SK-N-SH (cell line): ENCODE data around the gene SLC2A13. TPM values are rescaled to one million over a fixed set of nuclear protein-coding genes. Genes with fewer than 3 reads are reported as not detected.

ENCODE experiments used
- CTCF ChIA-PET: fragments of 300-600, 350-600 bp; formaldehyde crosslinking; extraction: SDS; loops from one replicate; lab custom pipeline; 2021; lab: Yijun Ruan, JAX
- POLR2A ChIA-PET: fragments of 350-600 bp; sonication (Branson Sonifier 250); formaldehyde crosslinking; extraction: SDS; loops from one replicate; lab custom pipeline; 2020; ENCODE audit warnings: antibody characterized with exemption, inconsistent platforms; lab: Yijun Ruan, JAX
- DNase-seq: peaks from one replicate; pipeline ENCODE4 v3.0.0; 2012
- H2AFZ ChIP-seq: fragments of 200-600 bp; sonication (generic); 2 replicates; pipeline ENCODE4 v1.8.1; 2016; ENCODE audit warnings: antibody characterized with exemption, mild to moderate bottlenecking, low read depth
- H3F3A ChIP-seq: fragments of 200-600 bp; sonication (generic); replicated peaks from 2 replicates; pipeline ENCODE3; 2016; ENCODE audit warnings: antibody characterized with exemption, mild to moderate bottlenecking; ENCODE audit not compliant: insufficient read depth
- H3K27ac ChIP-seq, 2 experiments: fragments of 200-500 bp in 1 of 2; fragments of 200-600 bp in 1 of 2; sonication (Bioruptor generic) in 1 of 2; sonication (generic), shearing (Covaris generic) in 1 of 2; 2 replicates each; pipeline versions ENCODE4 v1.5.1 to v1.6.1; 2014 to 2016; ENCODE audit warnings: low read depth in 2 of 2, inconsistent platforms in 1 of 2, low read length in 1 of 2, mild to moderate bottlenecking in 1 of 2, mixed read lengths in 1 of 2
- H3K27me3 ChIP-seq: fragments of 200-600 bp; sonication (generic), shearing (Covaris generic); 2 replicates; pipeline ENCODE4 v1.6.1; 2016; ENCODE audit warnings: mixed run types; ENCODE audit not compliant: insufficient read depth
- H3K36me3 ChIP-seq, 2 experiments: fragments of 200-500 bp in 1 of 2; fragments of 200-600 bp in 1 of 2; sonication (Bioruptor generic) in 1 of 2; sonication (generic) in 1 of 2; replicated peaks in 1 of 2; 2 replicates each; pipeline versions ENCODE3 to v1.5.1; 2014 to 2016; ENCODE audit warnings: low read length in 1 of 2, mild to moderate bottlenecking in 1 of 2; ENCODE audit not compliant: insufficient read depth in 2 of 2, control insufficient read depth in 1 of 2
- H3K4me1 ChIP-seq, 2 experiments: fragments of 200-500 bp in 1 of 2; fragments of 200-600 bp in 1 of 2; sonication (Bioruptor generic) in 1 of 2; sonication (generic), shearing (Covaris generic) in 1 of 2; 2 replicates each; pipeline versions ENCODE4 v1.5.1 to v1.6.1; 2014 to 2016; ENCODE audit warnings: low read depth in 1 of 2, low read length in 1 of 2, mixed run types in 1 of 2; ENCODE audit not compliant: insufficient read depth in 2 of 2, control insufficient read depth in 1 of 2
- H3K4me2 ChIP-seq: fragments of 200-600 bp; sonication (generic), shearing (Covaris generic); 2 replicates; pipeline ENCODE4 v1.6.1; 2017; ENCODE audit warnings: mixed run types
- H3K4me3 ChIP-seq, 2 experiments: fragments of 200-500 bp in 1 of 2; fragments of 200-600 bp in 1 of 2; sonication (Bioruptor generic) in 1 of 2; sonication (generic), shearing (Covaris generic) in 1 of 2; 2 replicates each; pipeline versions ENCODE4 v1.5.1 to v1.8.1; 2014 to 2016; ENCODE audit warnings: low read depth in 2 of 2, inconsistent platforms in 1 of 2, low read length in 1 of 2, mild to moderate bottlenecking in 1 of 2, mixed read lengths in 1 of 2, moderate library complexity in 1 of 2
- H3K79me2 ChIP-seq: fragments of 200-600 bp; sonication (generic); 2 replicates; pipeline ENCODE4 v1.8.1; 2017; ENCODE audit warnings: mild to moderate bottlenecking; ENCODE audit not compliant: insufficient read depth
- H3K9ac ChIP-seq: fragments of 200-600 bp; sonication (generic); 2 replicates; pipeline ENCODE4 v1.6.1; 2017; ENCODE audit warnings: mixed run types
- H3K9me2 ChIP-seq: fragments of 200-600 bp; sonication (generic); 2 replicates; pipeline ENCODE4 v1.6.1; 2017; ENCODE audit warnings: mixed run types
- H3K9me3 ChIP-seq: fragments of 200-600 bp; sonication (generic); 2 replicates; pipeline ENCODE4 v1.6.1; 2017; ENCODE audit warnings: mixed run types, mild to moderate bottlenecking, moderate library complexity
- H4K20me1 ChIP-seq: fragments of 200-600 bp; sonication (generic); 2 replicates; pipeline ENCODE4 v1.6.1; 2017; ENCODE audit warnings: mild to moderate bottlenecking, mixed run types; ENCODE audit not compliant: insufficient read depth
- EZH2phosphoT487 ChIP-seq: fragments of 200-600 bp; sonication (generic); IDR thresholded peaks from 2 replicates; pipeline ENCODE4 v1.6.1; 2017; ENCODE audit warnings: low read depth, mixed run types, mild to moderate bottlenecking, antibody characterized with exemption, moderate library complexity, borderline replicate concordance
- NFIC ChIP-seq: IDR thresholded peaks from 2 replicates; pipeline ENCODE4 v1.4.0; 2012; ENCODE audit warnings: borderline replicate concordance
- RFX5 ChIP-seq: IDR thresholded peaks from 2 replicates; pipeline ENCODE4 v1.6.1; 2012; ENCODE audit warnings: mild to moderate bottlenecking, improper control_type of control experiment, low read length
- SIN3A ChIP-seq: IDR thresholded peaks from 2 replicates; pipeline ENCODE4 v1.6.1; 2012; ENCODE audit warnings: low read depth, mild to moderate bottlenecking, low read length, moderate library complexity, borderline replicate concordance
- TCF12 ChIP-seq: IDR thresholded peaks from 2 replicates; pipeline ENCODE4 v1.4.0; 2012
- YY1 ChIP-seq: IDR thresholded peaks from 2 replicates; pipeline ENCODE4 v1.4.0; 2012; ENCODE audit warnings: low read depth, mild to moderate bottlenecking
- WGBS: methylation state at CpG from one replicate; pipeline ENCODE4 v1.1.6; 2017; ENCODE audit warnings: low lambda C conversion rate; 5-methylcytosine and 5-hydroxymethylcytosine counted together
- polyA plus RNA-seq, 3 experiments: library from polyadenylated mRNA; depleted of rRNA; stranded (reverse); fragments of >200 nt; gene quantifications; 2 replicates each; pipeline ENCODE4 v1.2.3, GENCODE V29; 2012
- TF ChIP-seq, protein P1 (sequence below): fragments of 200-600 bp; sonication (generic); IDR thresholded peaks from 2 replicates; pipeline ENCODE4 v1.6.1; 2017; ENCODE audit warnings: antibody characterized with exemption, mild to moderate bottlenecking, moderate library complexity
- TF ChIP-seq, protein P2 (sequence below): IDR thresholded peaks from 2 replicates; pipeline ENCODE4 v1.6.1; 2012; ENCODE audit warnings: mild to moderate bottlenecking, low read depth, low read length, moderate library complexity

The SLC2A13 gene
- polyA plus RNA-seq, 1 of the 3 experiments (the other 2 are of a cell fraction) = 0.21 TPM

DNA sequence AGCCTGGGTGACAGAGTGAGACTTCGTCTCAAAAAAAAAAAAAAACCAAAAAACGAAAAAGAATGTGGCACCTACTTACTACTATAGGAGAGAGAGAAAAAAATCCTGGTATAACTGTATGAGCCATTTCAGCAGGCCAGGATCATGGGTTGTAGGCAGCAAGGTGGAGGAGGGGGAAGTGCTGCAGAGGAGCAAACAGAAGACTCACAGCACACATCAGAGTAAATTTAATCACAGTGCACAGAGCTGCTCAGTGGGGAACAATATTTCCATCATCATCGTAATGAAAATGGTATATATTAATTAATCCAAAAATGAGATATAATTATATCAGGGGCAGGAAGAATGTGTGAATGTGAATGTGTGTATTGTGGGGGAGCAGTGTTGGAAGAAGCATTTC is 175.8 kb downstream of the SLC2A13 start:
- no peaks in the 10 kb centered on the region for H3K27me3 ChIP-seq
- TF ChIP-seq RFX5 = no peak
- TF ChIP-seq, protein P1, sequence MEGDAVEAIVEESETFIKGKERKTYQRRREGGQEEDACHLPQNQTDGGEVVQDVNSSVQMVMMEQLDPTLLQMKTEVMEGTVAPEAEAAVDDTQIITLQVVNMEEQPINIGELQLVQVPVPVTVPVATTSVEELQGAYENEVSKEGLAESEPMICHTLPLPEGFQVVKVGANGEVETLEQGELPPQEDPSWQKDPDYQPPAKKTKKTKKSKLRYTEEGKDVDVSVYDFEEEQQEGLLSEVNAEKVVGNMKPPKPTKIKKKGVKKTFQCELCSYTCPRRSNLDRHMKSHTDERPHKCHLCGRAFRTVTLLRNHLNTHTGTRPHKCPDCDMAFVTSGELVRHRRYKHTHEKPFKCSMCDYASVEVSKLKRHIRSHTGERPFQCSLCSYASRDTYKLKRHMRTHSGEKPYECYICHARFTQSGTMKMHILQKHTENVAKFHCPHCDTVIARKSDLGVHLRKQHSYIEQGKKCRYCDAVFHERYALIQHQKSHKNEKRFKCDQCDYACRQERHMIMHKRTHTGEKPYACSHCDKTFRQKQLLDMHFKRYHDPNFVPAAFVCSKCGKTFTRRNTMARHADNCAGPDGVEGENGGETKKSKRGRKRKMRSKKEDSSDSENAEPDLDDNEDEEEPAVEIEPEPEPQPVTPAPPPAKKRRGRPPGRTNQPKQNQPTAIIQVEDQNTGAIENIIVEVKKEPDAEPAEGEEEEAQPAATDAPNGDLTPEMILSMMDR = no peak
- TF ChIP-seq, protein P2, sequence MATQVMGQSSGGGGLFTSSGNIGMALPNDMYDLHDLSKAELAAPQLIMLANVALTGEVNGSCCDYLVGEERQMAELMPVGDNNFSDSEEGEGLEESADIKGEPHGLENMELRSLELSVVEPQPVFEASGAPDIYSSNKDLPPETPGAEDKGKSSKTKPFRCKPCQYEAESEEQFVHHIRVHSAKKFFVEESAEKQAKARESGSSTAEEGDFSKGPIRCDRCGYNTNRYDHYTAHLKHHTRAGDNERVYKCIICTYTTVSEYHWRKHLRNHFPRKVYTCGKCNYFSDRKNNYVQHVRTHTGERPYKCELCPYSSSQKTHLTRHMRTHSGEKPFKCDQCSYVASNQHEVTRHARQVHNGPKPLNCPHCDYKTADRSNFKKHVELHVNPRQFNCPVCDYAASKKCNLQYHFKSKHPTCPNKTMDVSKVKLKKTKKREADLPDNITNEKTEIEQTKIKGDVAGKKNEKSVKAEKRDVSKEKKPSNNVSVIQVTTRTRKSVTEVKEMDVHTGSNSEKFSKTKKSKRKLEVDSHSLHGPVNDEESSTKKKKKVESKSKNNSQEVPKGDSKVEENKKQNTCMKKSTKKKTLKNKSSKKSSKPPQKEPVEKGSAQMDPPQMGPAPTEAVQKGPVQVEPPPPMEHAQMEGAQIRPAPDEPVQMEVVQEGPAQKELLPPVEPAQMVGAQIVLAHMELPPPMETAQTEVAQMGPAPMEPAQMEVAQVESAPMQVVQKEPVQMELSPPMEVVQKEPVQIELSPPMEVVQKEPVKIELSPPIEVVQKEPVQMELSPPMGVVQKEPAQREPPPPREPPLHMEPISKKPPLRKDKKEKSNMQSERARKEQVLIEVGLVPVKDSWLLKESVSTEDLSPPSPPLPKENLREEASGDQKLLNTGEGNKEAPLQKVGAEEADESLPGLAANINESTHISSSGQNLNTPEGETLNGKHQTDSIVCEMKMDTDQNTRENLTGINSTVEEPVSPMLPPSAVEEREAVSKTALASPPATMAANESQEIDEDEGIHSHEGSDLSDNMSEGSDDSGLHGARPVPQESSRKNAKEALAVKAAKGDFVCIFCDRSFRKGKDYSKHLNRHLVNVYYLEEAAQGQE = no peak
- no peak for TF ChIP-seq NFIC
- no peak for TF ChIP-seq EZH2phosphoT487
- WGBS = 22% methylated on average over 3 of the region's 3 CpGs
- no peaks in the 10 kb centered on the region for H4K20me1 ChIP-seq
- CTCF ChIA-PET = no interaction called here
- POLR2A ChIA-PET = no interaction called here
- H3K27ac ChIP-seq = no peak overlapping the region
- no peaks in the 10 kb centered on the region for H3K4me1 ChIP-seq
- no peaks in the 10 kb centered on the region for H3K79me2 ChIP-seq
- H2AFZ ChIP-seq = no peak overlapping the region
- H3K9ac ChIP-seq = no peak overlapping the region
- H3K9me2 ChIP-seq = no peaks in the 10 kb centered on the region
- H3K9me3 ChIP-seq = no peaks in the 10 kb centered on the region
- H3K4me2 ChIP-seq = no peak overlapping the region
- H3K4me3 ChIP-seq = no peak overlapping the region
- no peak for DNase-seq
- H3K36me3 ChIP-seq = no peaks in the 10 kb centered on the region
- H3F3A ChIP-seq = no peaks in the 10 kb centered on the region

DNA sequence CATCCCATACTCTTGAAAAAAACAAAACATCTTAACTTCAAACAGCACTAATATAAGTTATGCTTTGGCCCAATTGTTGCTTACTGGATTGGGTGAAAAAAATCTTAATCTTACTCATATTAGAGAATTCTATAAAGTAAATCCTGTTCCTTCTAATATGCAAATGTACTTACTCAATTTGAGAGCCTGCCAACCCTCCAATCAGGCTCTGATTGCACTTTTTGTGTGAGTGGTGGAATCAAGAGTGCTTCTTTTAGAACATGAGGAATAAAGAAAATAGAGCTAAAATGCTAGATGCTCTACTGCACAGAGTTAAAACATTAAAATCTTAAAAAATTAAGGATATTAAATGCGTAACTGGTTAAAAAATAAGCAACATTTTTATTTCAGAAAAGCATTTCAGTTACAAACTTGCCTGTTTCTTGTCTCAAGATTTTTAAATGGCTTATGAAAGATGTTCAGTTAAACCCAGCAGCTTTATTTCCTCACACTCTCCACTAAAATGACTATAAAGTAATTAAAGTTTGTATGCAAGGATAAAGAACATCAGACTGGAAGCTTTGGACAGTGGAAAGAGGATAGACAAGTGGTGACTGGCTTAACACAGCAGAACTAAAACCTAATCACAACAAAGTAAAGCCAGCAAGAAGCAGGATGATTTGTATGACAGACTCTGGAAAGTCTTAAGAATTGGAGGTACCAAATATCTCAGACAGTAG is 177.5 kb downstream of the SLC2A13 start:
- H4K20me1 ChIP-seq = no peaks in the 10 kb centered on the region
- H3K36me3 ChIP-seq = no peaks in the 10 kb centered on the region
- H3K9ac ChIP-seq = no peak overlapping the region
- H3K4me2 ChIP-seq = no peak overlapping the region
- ChIA-PET CTCF (interaction anchor here (1.5 kb wide), 1 partner anchor 62 kb away, joined by 5 read pairs; no protein-coding TSS in a partner anchor), POLR2A (no interaction called here)
- no peak for TF ChIP-seq SIN3A
- no peak for TF ChIP-seq YY1
- TF ChIP-seq TCF12 = no peak
- no peak overlapping the region for H2AFZ ChIP-seq
- H3F3A ChIP-seq = no peaks in the 10 kb centered on the region
- no peaks in the 10 kb centered on the region for H3K4me1 ChIP-seq
- WGBS = 62% methylated on average over 1 of the region's 1 CpG
- no peaks in the 10 kb centered on the region for H3K9me2 ChIP-seq
- H3K27ac ChIP-seq = no peak overlapping the region
- DNase-seq = no peak
- no peaks in the 10 kb centered on the region for H3K79me2 ChIP-seq
- no peak overlapping the region for H3K4me3 ChIP-seq
- no peaks in the 10 kb centered on the region for H3K9me3 ChIP-seq
- no peaks in the 10 kb centered on the region for H3K27me3 ChIP-seq
